Mesendoderm (in vitro differentiated cells): ENCODE data around the gene DCC.
A peak's percentile ranks its signal among the peaks of the same experiment; 100 is the strongest.
"Not testable (repeated sequence)": the region's sequence is repeated elsewhere in the genome, so short reads cannot be mapped to it uniquely, and the experiment has no call there.

Experiments used
- DNase-seq: peaks from one replicate; pipeline ENCODE4 v3.0.0; 2013
- H2AK5ac ChIP-seq: 2 replicates; pipeline ENCODE4 v1.6.1; 2013; ENCODE audit warnings: low read length, inconsistent platforms
- H2BK120ac ChIP-seq: 2 replicates; pipeline ENCODE4 v1.6.1; 2013; ENCODE audit warnings: low read depth, mild to moderate bottlenecking, low read length, moderate library complexity, mixed read lengths
- H2BK15ac ChIP-seq: replicated peaks from 2 replicates; pipeline ENCODE4 v1.6.1; 2013; ENCODE audit warnings: low read depth, mild to moderate bottlenecking, moderate library complexity
- H2BK5ac ChIP-seq: 2 replicates; pipeline ENCODE4 v1.6.1; 2013; ENCODE audit warnings: low read length, inconsistent platforms
- H3K18ac ChIP-seq: 2 replicates; pipeline ENCODE4 v1.6.1; 2013; ENCODE audit warnings: mild to moderate bottlenecking, low read length, mixed read lengths
- H3K23ac ChIP-seq: one replicate; pipeline ENCODE4 v1.6.1; 2013; ENCODE audit warnings: low read length
- H3K27ac ChIP-seq: 2 replicates; pipeline ENCODE4 v1.5.1; 2013; ENCODE audit warnings: low read depth, mild to moderate bottlenecking, inconsistent platforms, low read length, moderate library complexity
- H3K27me3 ChIP-seq: 2 replicates; pipeline ENCODE4 v1.6.1; 2013; ENCODE audit warnings: low read length, control low read depth, mild to moderate bottlenecking, inconsistent platforms; ENCODE audit not compliant: insufficient read depth, poor library complexity
- H3K36me3 ChIP-seq: 2 replicates; pipeline ENCODE4 v1.6.1; 2013; ENCODE audit warnings: low read length, inconsistent platforms; ENCODE audit not compliant: control insufficient read depth, insufficient read depth
- H3K4ac ChIP-seq: one replicate; pipeline ENCODE4 v1.6.1; 2013; ENCODE audit warnings: low read depth, mild to moderate bottlenecking, low read length, moderate library complexity
- H3K4me1 ChIP-seq: 2 replicates; pipeline ENCODE4 v1.6.1; 2013; ENCODE audit warnings: low read depth, low read length, inconsistent platforms; ENCODE audit not compliant: control insufficient read depth
- H3K4me2 ChIP-seq: 2 replicates; pipeline ENCODE4 v1.6.1; 2013; ENCODE audit warnings: low read length
- H3K4me3 ChIP-seq: 2 replicates; pipeline ENCODE4 v1.5.1; 2013; ENCODE audit warnings: mild to moderate bottlenecking, low read length
- H3K56ac ChIP-seq: one replicate; pipeline ENCODE4 v1.6.1; 2013; ENCODE audit warnings: low read length
- H3K79me1 ChIP-seq: 2 replicates; pipeline ENCODE4 v1.6.1; 2013; ENCODE audit warnings: low read length, inconsistent platforms
- H3K79me2 ChIP-seq: 2 replicates; pipeline ENCODE4 v1.6.1; 2013; ENCODE audit warnings: mild to moderate bottlenecking, low read length; ENCODE audit not compliant: control insufficient read depth, insufficient read depth
- H3K9ac ChIP-seq: 2 replicates; pipeline ENCODE4 v1.6.1; 2013; ENCODE audit warnings: low read length, inconsistent platforms
- H4K5ac ChIP-seq: one replicate; pipeline ENCODE4 v1.6.1; 2013; ENCODE audit warnings: low read length
- H4K8ac ChIP-seq: one replicate; pipeline ENCODE4 v1.6.1; 2013; ENCODE audit warnings: low read depth, mild to moderate bottlenecking, control low read depth, low read length, moderate library complexity
- WGBS: extraction: QIAGEN DNeasy Blood & Tissue Kit; methylation state at CpG from one replicate; pipeline ENCODE4 v1.1.7; 2013; ENCODE audit warnings: low lambda C conversion rate, missing lambda C conversion rate; ENCODE audit not compliant: insufficient coverage; ENCODE audit errors: extremely low coverage; 5-methylcytosine and 5-hydroxymethylcytosine counted together

Gene DCC

DNA sequence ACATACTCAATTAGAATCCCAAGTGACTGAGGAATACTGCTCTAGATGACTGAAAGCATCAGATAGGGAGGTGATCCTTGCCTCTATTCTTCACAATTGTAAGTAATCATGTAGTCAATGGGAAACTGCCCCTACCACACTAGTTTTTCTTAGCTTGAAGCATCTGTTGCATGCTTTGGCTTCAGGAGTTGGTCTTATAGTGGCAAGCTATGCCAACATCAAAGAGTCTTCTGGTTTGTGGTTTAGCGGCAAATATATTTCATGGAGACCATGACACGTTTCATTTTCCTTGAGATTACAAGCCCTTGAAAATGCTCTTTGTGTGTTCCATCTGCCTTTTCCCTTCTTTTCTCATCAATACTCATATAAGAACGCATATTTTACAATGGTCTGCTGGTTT, 12.9 kb downstream of the DCC start:
- no peaks in the 10 kb centered on the region for H3K4me1 ChIP-seq
- H4K8ac ChIP-seq, result no peak overlapping the region
- H3K9ac ChIP-seq, result no peak overlapping the region
- no peak overlapping the region for H3K4me2 ChIP-seq
- no peaks in the 10 kb centered on the region for H3K27me3 ChIP-seq
- no peak overlapping the region for H3K18ac ChIP-seq
- H2BK15ac ChIP-seq, result no peak overlapping the region
- no peak overlapping the region for H2AK5ac ChIP-seq
- no peaks in the 10 kb centered on the region for H3K79me1 ChIP-seq
- H3K23ac ChIP-seq, result no peak overlapping the region
- H3K36me3 ChIP-seq, result no peaks in the 10 kb centered on the region
- no peak overlapping the region for H4K5ac ChIP-seq
- no peak overlapping the region for H2BK5ac ChIP-seq
- H3K56ac ChIP-seq, result no peak overlapping the region
- H3K4me3 ChIP-seq, result no peak overlapping the region
- no peak overlapping the region for H3K4ac ChIP-seq
- WGBS, result no CpG with 5 or more reads among the region's 3 CpGs
- no peak overlapping the region for H3K27ac ChIP-seq
- no peak for DNase-seq
- no peaks in the 10 kb centered on the region for H3K79me2 ChIP-seq
- no peak overlapping the region for H2BK120ac ChIP-seq

DNA sequence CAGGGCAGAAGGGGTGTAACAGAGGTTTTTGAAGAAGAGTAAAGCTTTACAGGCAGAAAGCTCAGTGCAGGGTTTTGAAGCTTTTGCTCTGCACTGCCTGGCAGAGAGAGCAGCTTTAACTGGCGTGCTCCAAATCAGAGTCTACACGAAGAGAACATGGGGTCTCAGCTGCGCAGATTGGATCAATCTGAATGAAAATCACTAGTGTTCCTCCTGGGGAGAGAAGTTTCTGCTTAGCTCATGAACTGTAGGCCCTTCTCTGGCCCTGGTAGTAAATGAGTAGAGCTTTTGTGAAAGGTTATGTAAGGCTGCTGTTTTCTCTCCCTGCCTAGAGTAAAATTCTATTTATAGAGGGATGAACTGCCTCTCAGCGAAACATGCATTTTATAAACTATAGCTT, 13.6 kb downstream of the DCC start:
- H3K18ac ChIP-seq, result no peak overlapping the region
- WGBS, result no CpG with 5 or more reads among the region's 4 CpGs
- H2AK5ac ChIP-seq, result no peak overlapping the region
- no peak overlapping the region for H2BK5ac ChIP-seq
- no peak overlapping the region for H4K8ac ChIP-seq
- no peak overlapping the region for H2BK120ac ChIP-seq
- no peak overlapping the region for H3K4me2 ChIP-seq
- no peak overlapping the region for H4K5ac ChIP-seq
- H3K9ac ChIP-seq, result no peak overlapping the region
- no peaks in the 10 kb centered on the region for H3K79me1 ChIP-seq
- H2BK15ac ChIP-seq, result no peak overlapping the region
- H3K56ac ChIP-seq, result no peak overlapping the region
- H3K4me3 ChIP-seq, result no peak overlapping the region
- no peaks in the 10 kb centered on the region for H3K27me3 ChIP-seq
- H3K27ac ChIP-seq, result no peak overlapping the region
- no peak overlapping the region for H3K4ac ChIP-seq
- no peak overlapping the region for H3K23ac ChIP-seq
- no peaks in the 10 kb centered on the region for H3K79me2 ChIP-seq
- H3K36me3 ChIP-seq, result no peaks in the 10 kb centered on the region
- no peak for DNase-seq
- no peaks in the 10 kb centered on the region for H3K4me1 ChIP-seq

DNA sequence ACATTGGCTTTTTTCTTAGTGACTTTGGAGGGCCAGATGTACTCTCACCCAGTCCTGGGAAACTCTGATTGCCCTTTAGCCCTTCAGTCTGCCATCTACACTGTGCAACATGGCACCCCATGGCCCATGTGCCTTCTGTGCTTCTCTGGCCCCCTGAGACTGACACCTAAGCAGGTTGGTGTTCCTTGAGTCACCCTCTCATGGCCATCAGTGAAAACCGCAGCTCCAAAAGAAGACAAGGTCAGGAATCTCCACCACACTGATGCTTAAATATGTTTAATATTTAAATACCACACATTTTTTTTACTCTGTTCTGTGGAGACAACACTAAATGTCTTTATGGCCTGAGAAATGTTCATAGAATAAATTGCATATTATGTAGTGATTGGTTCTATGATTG, 23.9 kb downstream of the DCC start:
- no peak overlapping the region for H3K4me2 ChIP-seq
- no peak overlapping the region for H3K23ac ChIP-seq
- H3K79me2 ChIP-seq, result no peaks in the 10 kb centered on the region
- no peak overlapping the region for H3K4me3 ChIP-seq
- no peak overlapping the region for H3K18ac ChIP-seq
- no peak overlapping the region for H2BK5ac ChIP-seq
- DNase-seq, result no peak
- no peak overlapping the region for H3K56ac ChIP-seq
- no peaks in the 10 kb centered on the region for H3K4me1 ChIP-seq
- no peak overlapping the region for H3K4ac ChIP-seq
- no peak overlapping the region for H4K8ac ChIP-seq
- no peak overlapping the region for H4K5ac ChIP-seq
- H3K36me3 ChIP-seq, result no peaks in the 10 kb centered on the region
- WGBS, result no CpG with 5 or more reads among the region's 1 CpG
- H3K27ac ChIP-seq, result no peak overlapping the region
- H2AK5ac ChIP-seq, result no peak overlapping the region
- no peaks in the 10 kb centered on the region for H3K27me3 ChIP-seq
- H3K79me1 ChIP-seq, result no peaks in the 10 kb centered on the region
- no peak overlapping the region for H2BK120ac ChIP-seq
- no peak overlapping the region for H3K9ac ChIP-seq
- H2BK15ac ChIP-seq, result no peak overlapping the region

DNA sequence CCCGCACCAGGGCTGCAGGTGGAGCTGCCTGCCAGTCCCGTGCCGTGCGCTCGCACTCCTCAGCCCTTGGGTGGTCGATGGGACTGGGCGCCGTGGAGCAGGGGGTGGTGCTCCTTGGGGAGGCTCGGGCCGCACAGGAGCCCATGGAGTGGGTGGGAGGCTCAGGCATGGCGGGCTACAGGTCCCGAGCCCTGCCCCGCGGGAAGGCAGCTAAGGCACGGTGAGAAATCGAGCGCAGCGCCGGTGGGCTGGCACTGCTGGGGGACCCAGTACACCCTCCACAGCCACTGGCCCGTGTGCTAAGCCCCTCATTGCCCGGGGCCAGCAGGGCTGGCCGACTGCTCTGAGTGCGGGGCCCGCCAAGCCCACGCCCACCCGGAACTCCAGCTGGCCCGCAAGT, 26.9 kb downstream of the DCC start:
- not testable (repeated sequence) for H3K4me3 ChIP-seq, H2BK120ac ChIP-seq, DNase-seq, H3K9ac ChIP-seq, H4K8ac ChIP-seq, H3K36me3 ChIP-seq, H3K4me1 ChIP-seq, H3K23ac ChIP-seq, H3K79me1 ChIP-seq, H3K56ac ChIP-seq, H3K79me2 ChIP-seq, H3K4ac ChIP-seq, H3K18ac ChIP-seq, H3K27ac ChIP-seq, H2BK15ac ChIP-seq, H2AK5ac ChIP-seq, H2BK5ac ChIP-seq, H3K4me2 ChIP-seq, H4K5ac ChIP-seq, H3K27me3 ChIP-seq
- no CpG with 5 or more reads among the region's 27 CpGs for WGBS

DNA sequence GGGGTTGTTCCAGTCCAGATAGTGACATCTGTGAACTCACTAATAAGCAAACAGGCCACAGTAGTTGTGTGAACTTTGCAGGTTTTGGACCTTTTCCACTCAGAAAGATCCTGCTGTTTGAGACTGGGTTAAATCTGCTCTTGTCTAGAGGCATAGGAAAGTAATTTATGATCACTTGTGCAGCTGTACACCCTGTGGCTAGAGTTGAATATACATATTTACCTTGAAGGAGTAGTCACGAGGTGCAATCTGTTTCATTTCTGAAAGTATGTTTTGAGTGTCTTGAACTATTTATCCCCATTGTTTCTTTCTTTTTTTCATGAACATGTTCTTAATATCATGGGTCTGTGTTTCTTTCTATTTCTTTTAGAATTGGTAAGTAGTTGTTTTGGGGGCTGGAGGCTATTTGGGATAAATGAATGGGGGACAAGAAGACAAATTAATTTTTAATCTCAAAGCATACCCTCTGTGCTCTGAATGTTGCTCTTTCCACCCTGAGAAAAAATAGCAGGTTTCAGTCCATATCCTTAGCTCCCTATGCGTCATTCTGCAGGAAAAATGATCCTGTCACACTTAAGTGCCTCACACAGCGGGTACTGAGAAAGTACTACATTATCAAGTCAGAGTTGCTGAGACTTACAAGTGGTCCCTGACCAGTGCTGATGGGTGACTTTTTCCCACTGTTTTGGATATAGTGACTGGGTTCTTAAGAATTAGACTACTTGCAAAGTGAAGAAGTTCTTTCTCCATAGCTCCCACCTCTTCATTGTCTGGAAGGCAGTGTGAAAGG, 28.2 kb downstream of the DCC start:
- Histone ChIP-seq H3K4ac (no peak overlapping the region), H2BK120ac (no peak overlapping the region), H3K36me3 (no peaks in the 10 kb centered on the region), H4K8ac (no peak overlapping the region), H3K18ac (no peak overlapping the region), H3K27me3 (no peaks in the 10 kb centered on the region), H3K4me3 (no peak overlapping the region), H2BK15ac (no peak overlapping the region), H3K56ac (no peak overlapping the region), H3K9ac (no peak overlapping the region), H4K5ac (no peak overlapping the region), H3K4me1 (no peaks in the 10 kb centered on the region), H3K27ac (no peak overlapping the region), H3K79me2 (no peaks in the 10 kb centered on the region), H3K79me1 (no peaks in the 10 kb centered on the region), H2BK5ac (no peak overlapping the region), H2AK5ac (no peak overlapping the region), H3K23ac (no peak overlapping the region), H3K4me2 (no peak overlapping the region)
- no peak for DNase-seq
- WGBS, result no CpG with 5 or more reads among the region's 3 CpGs

DNA sequence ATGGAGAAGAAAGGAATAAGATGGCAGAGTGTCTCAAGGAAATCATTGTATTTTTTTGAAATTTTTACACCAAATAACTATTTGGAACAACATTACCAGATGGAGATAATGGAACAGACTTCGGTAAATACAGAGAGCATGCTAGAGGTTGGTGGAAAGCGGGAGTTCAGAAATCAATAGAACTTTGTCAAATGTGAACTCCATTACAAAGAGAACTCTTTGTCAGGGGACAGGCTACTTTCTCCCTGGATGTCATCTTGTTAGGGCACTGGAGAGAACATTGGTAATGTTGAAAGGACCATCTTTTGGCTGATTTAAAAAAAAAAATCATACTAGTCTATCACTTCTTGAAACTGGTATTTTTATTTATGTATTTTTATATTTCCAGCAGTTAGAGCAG, 30.8 kb downstream of the DCC start:
- H3K9ac ChIP-seq, result no peak overlapping the region
- H3K36me3 ChIP-seq, result no peaks in the 10 kb centered on the region
- H3K4ac ChIP-seq, result no peak overlapping the region
- H3K4me3 ChIP-seq, result no peak overlapping the region
- DNase-seq, result no peak
- no peaks in the 10 kb centered on the region for H3K79me2 ChIP-seq
- H2BK15ac ChIP-seq, result no peak overlapping the region
- no peak overlapping the region for H2BK5ac ChIP-seq
- H3K27me3 ChIP-seq, result no peaks in the 10 kb centered on the region
- H3K23ac ChIP-seq, result no peak overlapping the region
- no peak overlapping the region for H3K27ac ChIP-seq
- no peak overlapping the region for H3K4me2 ChIP-seq
- no peaks in the 10 kb centered on the region for H3K4me1 ChIP-seq
- no peak overlapping the region for H4K5ac ChIP-seq
- H2AK5ac ChIP-seq, result no peak overlapping the region
- WGBS, result no CpG with 5 or more reads among the region's 2 CpGs
- no peak overlapping the region for H3K56ac ChIP-seq
- H3K79me1 ChIP-seq, result no peaks in the 10 kb centered on the region
- no peak overlapping the region for H2BK120ac ChIP-seq
- H4K8ac ChIP-seq, result peak overlapping the region; percentile 13
- no peak overlapping the region for H3K18ac ChIP-seq
